GM23338 (cell line): ENCODE data around the gene IMMP2L.

Source experiments
- CREB1 ChIP-seq: fragments of 250-450 bp; sonication (Bioruptor Pico); IDR thresholded peaks from 2 replicates; pipeline ENCODE4 v1.5.0; 2020; ENCODE audit warnings: low read depth, mild to moderate bottlenecking, moderate library complexity
- EZH2 ChIP-seq: fragments of 200-600 bp; sonication (generic); IDR thresholded peaks from one replicate; pipeline ENCODE4 v1.8.0; 2017; ENCODE audit warnings: antibody characterized with exemption, mild to moderate bottlenecking, low read depth; ENCODE audit not compliant: unreplicated experiment
- EZH2phosphoT487 ChIP-seq: fragments of 200-600 bp; sonication (generic); IDR thresholded peaks from one replicate; pipeline ENCODE4 v1.8.1; 2018; ENCODE audit warnings: antibody characterized with exemption; ENCODE audit not compliant: unreplicated experiment
- JUNB ChIP-seq: IDR thresholded peaks from one replicate; pipeline ENCODE4 v1.6.1; 2016; ENCODE audit warnings: antibody characterized with exemption; ENCODE audit not compliant: unreplicated experiment
- POLR2AphosphoS5 ChIP-seq: IDR thresholded peaks from 2 replicates; pipeline ENCODE4 v1.6.1; 2016; ENCODE audit warnings: antibody characterized with exemption, low read depth
- REST ChIP-seq: IDR thresholded peaks from one replicate; pipeline ENCODE4 v1.6.1; 2018; ENCODE audit warnings: antibody characterized with exemption; ENCODE audit not compliant: unreplicated experiment
- STAT1 ChIP-seq: IDR thresholded peaks from one replicate; pipeline ENCODE4 v1.6.1; 2016; ENCODE audit warnings: antibody characterized with exemption; ENCODE audit not compliant: unreplicated experiment
- ZNF114 ChIP-seq: fragments of 250-450 bp; sonication (Bioruptor Pico); IDR thresholded peaks from 2 replicates; pipeline ENCODE4 v1.5.0; 2020; ENCODE audit warnings: mild to moderate bottlenecking, moderate library complexity
- ZNF331 ChIP-seq: fragments of 250-450 bp; sonication (Bioruptor Pico); IDR thresholded peaks from 2 replicates; pipeline ENCODE4 v1.5.0; 2020; ENCODE audit warnings: low read depth, mild to moderate bottlenecking, moderate library complexity
- TF ChIP-seq, protein P1 (sequence below), 2 experiments: fragments of 200-600 bp in 1 of 2; sonication (generic) in 1 of 2; conservative IDR thresholded peaks; 2 replicates each; pipeline versions ENCODE4 v1.5.1 to v1.6.1; 2016 to 2017; ENCODE audit warnings: antibody characterized with exemption in 2 of 2, low read depth in 2 of 2, mild to moderate bottlenecking in 2 of 2, moderate library complexity in 1 of 2

GRCh38 chr7:111301891-111302290 is 260.4 kb downstream of the IMMP2L start:
- TF ChIP-seq, protein P1, sequence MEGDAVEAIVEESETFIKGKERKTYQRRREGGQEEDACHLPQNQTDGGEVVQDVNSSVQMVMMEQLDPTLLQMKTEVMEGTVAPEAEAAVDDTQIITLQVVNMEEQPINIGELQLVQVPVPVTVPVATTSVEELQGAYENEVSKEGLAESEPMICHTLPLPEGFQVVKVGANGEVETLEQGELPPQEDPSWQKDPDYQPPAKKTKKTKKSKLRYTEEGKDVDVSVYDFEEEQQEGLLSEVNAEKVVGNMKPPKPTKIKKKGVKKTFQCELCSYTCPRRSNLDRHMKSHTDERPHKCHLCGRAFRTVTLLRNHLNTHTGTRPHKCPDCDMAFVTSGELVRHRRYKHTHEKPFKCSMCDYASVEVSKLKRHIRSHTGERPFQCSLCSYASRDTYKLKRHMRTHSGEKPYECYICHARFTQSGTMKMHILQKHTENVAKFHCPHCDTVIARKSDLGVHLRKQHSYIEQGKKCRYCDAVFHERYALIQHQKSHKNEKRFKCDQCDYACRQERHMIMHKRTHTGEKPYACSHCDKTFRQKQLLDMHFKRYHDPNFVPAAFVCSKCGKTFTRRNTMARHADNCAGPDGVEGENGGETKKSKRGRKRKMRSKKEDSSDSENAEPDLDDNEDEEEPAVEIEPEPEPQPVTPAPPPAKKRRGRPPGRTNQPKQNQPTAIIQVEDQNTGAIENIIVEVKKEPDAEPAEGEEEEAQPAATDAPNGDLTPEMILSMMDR (conservative IDR thresholded peaks at IDR 0.05; ENCODE audit: low read depth in 2 of 2) = no peak
- TF ChIP-seq REST = no peak
- TF ChIP-seq POLR2AphosphoS5 = no peak
- TF ChIP-seq EZH2phosphoT487 = no peak
- TF ChIP-seq JUNB = no peak
- TF ChIP-seq EZH2 = no peak
- no peak for TF ChIP-seq CREB1 (CRISPR knock-in tag)
- TF ChIP-seq STAT1 = no peak
- TF ChIP-seq ZNF331 (CRISPR knock-in tag) = no peak
- TF ChIP-seq ZNF114 (CRISPR knock-in tag) = no peak
